HepG2 (cell line): ENCODE data around the gene RHBDD1. TPM values are rescaled to one million over a fixed set of nuclear protein-coding genes. Genes with fewer than 3 reads are reported as not detected.

Source experiments
- ATAC-seq: fragments of 200-7000 bp; cut with Tn5 transposase; 3 replicates; pipeline ENCODE4 v1.9.1; 2020; ENCODE audit warnings: mild to moderate bottlenecking, moderate library complexity
- BruUV-seq: library from RNA; stranded (reverse); fragments of 400-500 nt; replicated peaks from 2 replicates; lab custom pipeline; 2021; lab: Mats Ljungman, UMichigan
- CTCF ChIA-PET: fragments of 300-600 bp; formaldehyde crosslinking; extraction: SDS; loops from one replicate; lab custom pipeline; 2021; ENCODE audit warnings: low total read pairs, inconsistent platforms, low intra/inter-chr PET ratio; lab: Yijun Ruan, JAX
- POLR2A ChIA-PET: fragments of 350-600 bp; sonication (Branson Sonifier 250); formaldehyde crosslinking; loops from one replicate; lab custom pipeline; 2020; ENCODE audit warnings: antibody characterized with exemption, inconsistent platforms; lab: Yijun Ruan, JAX
- DNase-seq: peaks from one replicate; pipeline ENCODE4 v3.0.0-alpha.2; 2015; ENCODE audit warnings: low spot score
- FAIRE-seq: peaks from 3 replicates; lab custom pipeline; 2011; peaks lifted over from hg19 to GRCh38; lab: Jason Lieb, UNC
- H2AFZ ChIP-seq: one replicate; pipeline ENCODE4 v1.6.1; 2011; ENCODE audit warnings: low read length, inconsistent platforms
- H3K27ac ChIP-seq: fragments of 300-600 bp; 3 replicates; pipeline ENCODE4 v1.8.0; 2011; ENCODE audit warnings: mixed run types, mild to moderate bottlenecking, mixed read lengths, low read length, inconsistent platforms; ENCODE audit not compliant: insufficient read depth; ENCODE audit errors: extremely low read length
- H3K27me3 ChIP-seq, 2 experiments: fragments of 200-600 bp in 1 of 2; 2 replicates in 1 of 2; 3 replicates in 1 of 2; pipeline versions ENCODE4 v1.6.0 to v1.8.0; 2011; ENCODE audit warnings: low read length in 2 of 2, mild to moderate bottlenecking in 2 of 2, moderate library complexity in 2 of 2, inconsistent platforms in 1 of 2; ENCODE audit not compliant: insufficient read depth in 2 of 2, control insufficient read depth in 1 of 2
- H3K36me3 ChIP-seq, 2 experiments: fragments of 200-600 bp in 1 of 2; replicated peaks in 1 of 2; 2 replicates in 1 of 2; 3 replicates in 1 of 2; pipeline versions ENCODE4 v1.5.1 to v1.8.0; 2011; ENCODE audit warnings: low read length in 2 of 2, inconsistent platforms in 1 of 2; ENCODE audit not compliant: insufficient read depth in 2 of 2, control insufficient read depth in 1 of 2
- H3K4me1 ChIP-seq: 2 replicates; pipeline ENCODE4 v1.5.1; 2012; ENCODE audit warnings: low read length, inconsistent platforms; ENCODE audit not compliant: insufficient read depth
- H3K4me2 ChIP-seq: 2 replicates; pipeline ENCODE4 v1.6.0; 2011; ENCODE audit warnings: low read depth, low read length, inconsistent platforms
- H3K4me3 ChIP-seq, 3 experiments: fragments of 200-600 bp in 1 of 3; sonication (generic), shearing (Covaris generic) in 1 of 3; replicated peaks in 1 of 3; 2 replicates each; pipeline ENCODE4 v1.5.1; 2011 to 2016; ENCODE audit warnings: low read length in 3 of 3, inconsistent platforms in 2 of 3, low read depth in 2 of 3, mild to moderate bottlenecking in 2 of 3, control low read depth in 1 of 3, mixed read lengths in 1 of 3; ENCODE audit not compliant: insufficient read depth in 1 of 3
- H3K79me2 ChIP-seq: one replicate; pipeline ENCODE4 v1.6.1; 2011; ENCODE audit warnings: low read length, inconsistent platforms; ENCODE audit not compliant: insufficient read depth
- H3K9ac ChIP-seq: 2 replicates; pipeline ENCODE4 v1.6.0; 2011; ENCODE audit warnings: mild to moderate bottlenecking, low read depth, low read length, inconsistent platforms; ENCODE audit not compliant: insufficient read depth
- H3K9me3 ChIP-seq: 2 replicates; pipeline ENCODE4 v1.5.1; 2012; ENCODE audit warnings: mild to moderate bottlenecking, low read length
- H4K20me1 ChIP-seq: 2 replicates; pipeline ENCODE4 v1.6.0; 2011; ENCODE audit warnings: inconsistent platforms, mild to moderate bottlenecking, low read length, moderate library complexity; ENCODE audit not compliant: insufficient read depth
- ADNP ChIP-seq: sonication (generic); formaldehyde crosslinking; IDR thresholded peaks from 2 replicates; pipeline ENCODE4 v1.4.0; 2020; ENCODE audit warnings: missing genetic modification reagents
- BRCA1 ChIP-seq: sonication (generic); formaldehyde crosslinking; IDR thresholded peaks from 2 replicates; pipeline ENCODE4 v1.4.0; 2020; ENCODE audit warnings: missing genetic modification reagents
- FIP1L1 ChIP-seq: fragments of 200-400 bp; formaldehyde crosslinking; IDR thresholded peaks from 2 replicates; pipeline ENCODE4 v1.6.1; 2018; ENCODE audit warnings: low read depth, mild to moderate bottlenecking, low read length, moderate library complexity, borderline replicate concordance; ENCODE audit not compliant: insufficient read depth
- GMEB1 ChIP-seq: sonication (generic); formaldehyde crosslinking; IDR thresholded peaks from 2 replicates; pipeline ENCODE4 v1.5.1; 2020; ENCODE audit warnings: missing genetic modification reagents, mild to moderate bottlenecking, borderline replicate concordance
- MIER3 ChIP-seq: IDR thresholded peaks from 2 replicates; pipeline ENCODE4 v1.6.1; 2016; ENCODE audit warnings: missing compliant biosample characterization, borderline replicate concordance
- MXD4 ChIP-seq: IDR thresholded peaks from 2 replicates; pipeline ENCODE4 v1.6.1; 2016; ENCODE audit warnings: mild to moderate bottlenecking, missing biosample characterization, missing genetic modification reagents
- NCOA1 ChIP-seq: sonication (generic); formaldehyde crosslinking; IDR thresholded peaks from 2 replicates; pipeline ENCODE4 v1.9.0; 2021; ENCODE audit warnings: missing genetic modification reagents
- POLR2G ChIP-seq: fragments of 200-400 bp; formaldehyde crosslinking; IDR thresholded peaks from 2 replicates; pipeline ENCODE4 v1.6.1; 2018; ENCODE audit warnings: mild to moderate bottlenecking, low read depth, low read length, moderate library complexity
- SKIL ChIP-seq: sonication (generic); formaldehyde crosslinking; IDR thresholded peaks from 2 replicates; pipeline ENCODE4 v1.8.0; 2022; ENCODE audit warnings: missing genetic modification reagents, mild to moderate bottlenecking, moderate library complexity, borderline replicate concordance
- ZNF24 ChIP-seq: fragments of 450-650 bp; IDR thresholded peaks from 2 replicates; pipeline ENCODE4 v1.6.1; 2017; ENCODE audit warnings: antibody characterized with exemption, mild to moderate bottlenecking
- ZNF746 ChIP-seq: sonication (generic); formaldehyde crosslinking; IDR thresholded peaks from 2 replicates; pipeline ENCODE4 v1.8.0; 2022; ENCODE audit warnings: mild to moderate bottlenecking, missing genetic modification reagents
- WGBS: methylation state at CpG from one replicate; pipeline ENCODE4 v1.1.6; 2017; ENCODE audit warnings: low lambda C conversion rate; 5-methylcytosine and 5-hydroxymethylcytosine counted together
- in situ Hi-C: cut with HindIII; loops from 2 replicates; pipeline ENCODE4 v1.10.0; 2017; ENCODE audit warnings: low pct_unique_long_range_greater_than_20kb; ENCODE audit not compliant: extremely low pct_ligation_motif_present
- intact Hi-C: fragments of 100-400 bp; cut with micrococcal nuclease; formaldehyde crosslinking; loops from one replicate; pipeline ENCODE4 v1.10.0; 2022; ENCODE audit not compliant: unreplicated experiment
- polyA plus RNA-seq, 8 experiments: library from polyadenylated mRNA; depleted of rRNA in 3 of 8; stranded (reverse) in 7 of 8; unstranded in 1 of 8; fragments of >200 nt; fragmentation: Illumina TruSeq in 4 of 8; extraction: Trizol in 4 of 8; gene quantifications; 2 replicates each; pipeline versions ENCODE4 v1.2.1 to v1.2.3, GENCODE V29; 2011 to 2016; ENCODE audit warnings: low read depth in 4 of 8, missing spikeins in 1 of 8, mixed read lengths in 1 of 8; ENCODE audit not compliant: insufficient read depth in 1 of 8
- total RNA-seq, 5 experiments: library from RNA; depleted of rRNA; stranded (reverse); fragments of >200 nt; fragmentation: Illumina TruSeq; extraction: Trizol; gene quantifications; 2 replicates each; pipeline ENCODE4 v1.2.3, GENCODE V29; 2016; ENCODE audit warnings: low read depth in 1 of 5
- TF ChIP-seq, protein P1 (sequence below): sonication (generic); formaldehyde crosslinking; IDR thresholded peaks from 2 replicates; pipeline ENCODE4 v1.5.0; 2020; ENCODE audit warnings: missing genetic modification reagents
- TF ChIP-seq, protein P2 (sequence below): sonication (generic); formaldehyde crosslinking; IDR thresholded peaks from 2 replicates; pipeline ENCODE4 v1.4.0; 2020; ENCODE audit warnings: missing genetic modification reagents, low read depth, mild to moderate bottlenecking, borderline replicate concordance

The RHBDD1 gene
- total and polyA plus RNA-seq, 2 of the 13 experiments (the other 11 are each of a cell fraction or from before 2014, with no cell fraction given) = 8.2 to 9.5 TPM

GRCh38 chr2:226847090-226847489 lies 11.2 kb downstream of the RHBDD1 start (continued):
- TF ChIP-seq, protein P1, sequence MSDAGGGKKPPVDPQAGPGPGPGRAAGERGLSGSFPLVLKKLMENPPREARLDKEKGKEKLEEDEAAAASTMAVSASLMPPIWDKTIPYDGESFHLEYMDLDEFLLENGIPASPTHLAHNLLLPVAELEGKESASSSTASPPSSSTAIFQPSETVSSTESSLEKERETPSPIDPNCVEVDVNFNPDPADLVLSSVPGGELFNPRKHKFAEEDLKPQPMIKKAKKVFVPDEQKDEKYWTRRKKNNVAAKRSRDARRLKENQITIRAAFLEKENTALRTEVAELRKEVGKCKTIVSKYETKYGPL = no peak
- TF ChIP-seq MIER3 (CRISPR knock-in tag) = no peak

- H3K9ac ChIP-seq = no peak overlapping the region
- no peak overlapping the region for H3K4me2 ChIP-seq
- no peaks in the 10 kb centered on the region for H4K20me1 ChIP-seq
- H2AFZ ChIP-seq = no peak overlapping the region
- ChIA-PET POLR2A (no interaction called here), CTCF (no interaction called here)
- no peaks in the 10 kb centered on the region for H3K79me2 ChIP-seq
- FAIRE-seq (no peak), DNase-seq (no peak), ATAC-seq (no peak)
- no peaks in the 10 kb centered on the region for H3K4me1 ChIP-seq
- no peaks in the 10 kb centered on the region for H3K36me3 ChIP-seq
- no TSS peak for BruUV-seq
- TF ChIP-seq FIP1L1 (no peak), ADNP (no peak), NCOA1 (CRISPR knock-in tag) (no peak), SKIL (CRISPR knock-in tag) (no peak), ZNF746 (no peak), BRCA1 (CRISPR knock-in tag) (no peak), POLR2G (no peak), ZNF24 (no peak), MXD4 (CRISPR knock-in tag) (no peak), GMEB1 (CRISPR knock-in tag) (no peak)
- TF ChIP-seq, protein P2, sequence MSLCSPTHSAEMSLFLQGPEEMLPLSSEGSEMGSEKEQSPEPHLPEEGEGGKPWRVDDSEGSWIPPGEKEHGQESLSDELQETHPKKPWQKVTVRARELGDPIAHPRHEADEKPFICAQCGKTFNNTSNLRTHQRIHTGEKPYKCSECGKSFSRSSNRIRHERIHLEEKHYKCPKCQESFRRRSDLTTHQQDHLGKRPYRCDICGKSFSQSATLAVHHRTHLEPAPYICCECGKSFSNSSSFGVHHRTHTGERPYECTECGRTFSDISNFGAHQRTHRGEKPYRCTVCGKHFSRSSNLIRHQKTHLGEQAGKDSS = no peak
- no peak overlapping the region for H3K4me3 ChIP-seq
- WGBS = 58% methylated on average over 2 of the region's 2 CpGs
- in situ Hi-C loops = no loop called here
- intact Hi-C loops = no loop called here
- no peaks in the 10 kb centered on the region for H3K9me3 ChIP-seq
- no peak overlapping the region for H3K27ac ChIP-seq
- no peaks in the 10 kb centered on the region for H3K27me3 ChIP-seq
Measured at GRCh38 chr2:226847511-226847910, 11.7 kb downstream of the RHBDD1 start.
